DOHH2 (cell line): ENCODE measurements around the gene BNIP2.

ENCODE experiments used
- H3F3A ChIP-seq: fragments of 200-600 bp; sonication (generic), shearing (Covaris generic); 2 replicates; pipeline ENCODE4 v1.6.0; 2016; ENCODE audit warnings: antibody characterized with exemption, mild to moderate bottlenecking; ENCODE audit not compliant: control insufficient read depth, insufficient read depth
- H3K27ac ChIP-seq: fragments of 200-600 bp; sonication (generic); 2 replicates; pipeline ENCODE4 v1.5.1; 2014; ENCODE audit warnings: low read depth, mild to moderate bottlenecking, low read length, moderate library complexity
- H3K27me3 ChIP-seq: fragments of 200-600 bp; sonication (generic); 2 replicates; pipeline ENCODE4 v1.6.1; 2014; ENCODE audit warnings: mild to moderate bottlenecking, low read length, mixed read lengths; ENCODE audit not compliant: control insufficient read depth
- H3K36me3 ChIP-seq: fragments of 200-600 bp; sonication (generic); 2 replicates; pipeline ENCODE4 v1.6.1; 2014; ENCODE audit warnings: mild to moderate bottlenecking, low read length, moderate library complexity, mixed read lengths; ENCODE audit not compliant: control insufficient read depth
- H3K4me1 ChIP-seq: fragments of 200-600 bp; sonication (generic); 2 replicates; pipeline ENCODE4 v1.6.1; 2014; ENCODE audit warnings: mild to moderate bottlenecking, low read length, mixed read lengths; ENCODE audit not compliant: control insufficient read depth
- H3K4me2 ChIP-seq: fragments of 200-600 bp; sonication (generic); 2 replicates; pipeline ENCODE4 v1.6.0; 2014; ENCODE audit warnings: mild to moderate bottlenecking, low read length, moderate library complexity
- H3K4me3 ChIP-seq: fragments of 200-600 bp; sonication (generic); 2 replicates; pipeline ENCODE4 v1.5.1; 2014; ENCODE audit warnings: mild to moderate bottlenecking, low read length, mixed read lengths
- H3K79me2 ChIP-seq: fragments of 200-600 bp; sonication (generic); 2 replicates; pipeline ENCODE4 v1.6.1; 2014; ENCODE audit warnings: mild to moderate bottlenecking, low read length, mixed read lengths; ENCODE audit not compliant: control insufficient read depth
- H3K9me2 ChIP-seq: fragments of 200-600 bp; sonication (generic); replicated peaks from 2 replicates; pipeline ENCODE4 v1.6.1; 2014; ENCODE audit warnings: mild to moderate bottlenecking, low read length, mixed read lengths; ENCODE audit not compliant: control insufficient read depth
- H3K9me3 ChIP-seq: fragments of 200-600 bp; sonication (generic); 2 replicates; pipeline ENCODE4 v1.6.1; 2014; ENCODE audit warnings: antibody characterized with exemption, low read length, mixed read lengths; ENCODE audit not compliant: control insufficient read depth, insufficient read depth
- H4K20me1 ChIP-seq: fragments of 200-600 bp; sonication (generic); 2 replicates; pipeline ENCODE4 v1.6.0; 2014; ENCODE audit warnings: low read depth, mild to moderate bottlenecking, antibody characterized with exemption, low read length, moderate library complexity; ENCODE audit not compliant: control insufficient read depth, insufficient read depth
- EZH2phosphoT487 ChIP-seq: fragments of 200-600 bp; sonication (generic); IDR thresholded peaks from 2 replicates; pipeline ENCODE4 v1.6.1; 2017; ENCODE audit warnings: borderline replicate concordance, mild to moderate bottlenecking, antibody characterized with exemption, low read length, moderate library complexity, mixed read lengths
- TF ChIP-seq, protein P1 (sequence below): fragments of 200-600 bp; sonication (generic); IDR thresholded peaks from one replicate; pipeline ENCODE4 v1.5.1; 2014; ENCODE audit warnings: antibody characterized with exemption, mild to moderate bottlenecking, low read depth, low read length; ENCODE audit not compliant: poor library complexity, severe bottlenecking

Gene BNIP2

DNA sequence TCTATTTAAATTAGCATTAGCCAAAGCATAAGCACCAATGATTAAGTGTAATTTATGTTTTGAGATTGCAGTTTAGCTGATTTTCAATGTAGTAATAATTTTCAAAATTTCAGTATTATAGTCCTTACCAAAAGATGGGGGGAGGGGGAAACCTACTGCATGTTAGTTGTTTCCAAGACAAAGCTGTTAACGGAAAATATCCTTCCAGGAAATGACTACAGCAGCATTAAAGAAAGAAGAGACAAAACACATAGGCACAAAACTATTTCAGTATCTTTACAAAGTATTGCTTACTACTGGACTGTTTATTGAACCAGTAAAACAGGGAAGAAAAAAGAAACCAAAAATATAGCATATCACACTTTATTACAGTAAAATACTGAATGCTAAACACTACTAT, 10.5 kb downstream of the BNIP2 start:
- peaks cover 37% of the 10 kb centered on the region for H3K79me2 ChIP-seq
- no peak overlapping the region for H3K4me3 ChIP-seq
- peaks cover 6% of the 10 kb centered on the region; the same call in 1 of the 2 replicates for H4K20me1 ChIP-seq
- no peaks in the 10 kb centered on the region for H3K9me2 ChIP-seq
- H3K27me3 ChIP-seq, result no peaks in the 10 kb centered on the region
- H3K4me1 ChIP-seq, result no peaks in the 10 kb centered on the region
- TF ChIP-seq, protein P1, sequence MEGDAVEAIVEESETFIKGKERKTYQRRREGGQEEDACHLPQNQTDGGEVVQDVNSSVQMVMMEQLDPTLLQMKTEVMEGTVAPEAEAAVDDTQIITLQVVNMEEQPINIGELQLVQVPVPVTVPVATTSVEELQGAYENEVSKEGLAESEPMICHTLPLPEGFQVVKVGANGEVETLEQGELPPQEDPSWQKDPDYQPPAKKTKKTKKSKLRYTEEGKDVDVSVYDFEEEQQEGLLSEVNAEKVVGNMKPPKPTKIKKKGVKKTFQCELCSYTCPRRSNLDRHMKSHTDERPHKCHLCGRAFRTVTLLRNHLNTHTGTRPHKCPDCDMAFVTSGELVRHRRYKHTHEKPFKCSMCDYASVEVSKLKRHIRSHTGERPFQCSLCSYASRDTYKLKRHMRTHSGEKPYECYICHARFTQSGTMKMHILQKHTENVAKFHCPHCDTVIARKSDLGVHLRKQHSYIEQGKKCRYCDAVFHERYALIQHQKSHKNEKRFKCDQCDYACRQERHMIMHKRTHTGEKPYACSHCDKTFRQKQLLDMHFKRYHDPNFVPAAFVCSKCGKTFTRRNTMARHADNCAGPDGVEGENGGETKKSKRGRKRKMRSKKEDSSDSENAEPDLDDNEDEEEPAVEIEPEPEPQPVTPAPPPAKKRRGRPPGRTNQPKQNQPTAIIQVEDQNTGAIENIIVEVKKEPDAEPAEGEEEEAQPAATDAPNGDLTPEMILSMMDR, result no peak
- TF ChIP-seq EZH2phosphoT487, result no peak
- H3K27ac ChIP-seq, result no peak overlapping the region
- H3F3A ChIP-seq, result 0 out of 2 replicates have a peak, but pooled peaks cover 13% of the 10 kb centered on the region
- peaks cover 96% of the 10 kb centered on the region for H3K36me3 ChIP-seq
- no peak overlapping the region for H3K4me2 ChIP-seq
- H3K9me3 ChIP-seq, result no peaks in the 10 kb centered on the region

DNA sequence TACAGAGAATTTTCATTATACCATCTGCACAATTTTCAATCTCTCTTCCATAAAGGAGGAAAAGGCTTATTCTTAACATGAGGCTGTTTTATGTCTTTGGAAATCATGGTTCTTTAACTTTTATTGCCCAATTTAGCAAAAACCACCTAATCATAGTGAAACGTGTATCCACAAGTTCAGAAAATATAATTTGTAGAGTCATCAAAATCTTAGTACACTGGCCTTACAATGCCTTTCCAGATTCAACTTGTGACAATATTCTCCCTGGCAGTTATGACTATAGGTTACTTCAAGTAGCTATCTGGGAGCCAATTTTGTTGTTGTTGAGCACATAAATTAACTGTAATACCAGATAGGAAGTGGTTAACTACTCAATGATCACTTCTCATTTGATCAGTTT, 10.9 kb downstream of the BNIP2 start:
- Histone ChIP-seq H3K4me2 (no peak overlapping the region), H3K27ac (no peak overlapping the region), H3K4me1 (no peaks in the 10 kb centered on the region), H3K4me3 (no peak overlapping the region), H3K9me3 (no peaks in the 10 kb centered on the region), H3K36me3 (peaks cover 96% of the 10 kb centered on the region), H3K79me2 (peaks cover 33% of the 10 kb centered on the region), H3F3A (0 out of 2 replicates have a peak, but pooled peaks cover 13% of the 10 kb centered on the region), H3K9me2 (no peaks in the 10 kb centered on the region), H4K20me1 (peaks cover 4% of the 10 kb centered on the region; the same call in 1 of the 2 replicates), H3K27me3 (no peaks in the 10 kb centered on the region)
- TF ChIP-seq, protein P1, result no peak
- TF ChIP-seq EZH2phosphoT487, result no peak

DNA sequence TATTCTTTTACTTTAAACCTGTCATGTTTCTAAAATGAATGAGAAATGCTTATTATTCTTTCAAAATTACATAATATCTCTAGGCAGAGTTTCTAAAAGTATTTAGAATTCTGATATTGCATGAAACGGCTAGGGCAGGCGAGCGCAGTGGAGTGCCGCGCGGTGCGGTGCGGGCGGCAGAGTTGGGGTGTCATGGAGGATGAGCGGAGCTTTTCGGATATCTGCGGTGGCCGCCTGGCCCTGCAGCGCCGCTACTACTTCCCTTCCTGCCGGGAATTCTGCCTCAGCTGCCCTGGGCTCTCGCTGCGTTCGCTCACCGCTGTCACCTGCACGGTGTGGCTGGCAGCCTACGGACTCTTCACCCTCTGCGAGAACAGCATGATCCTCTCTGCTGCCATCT, 12.6 kb downstream of the BNIP2 start:
- H3K79me2 ChIP-seq, result peaks cover 17% of the 10 kb centered on the region
- H3K4me1 ChIP-seq, result no peaks in the 10 kb centered on the region
- H3K4me3 ChIP-seq, result no peak overlapping the region
- no peaks in the 10 kb centered on the region for H4K20me1 ChIP-seq
- no peaks in the 10 kb centered on the region for H3K9me2 ChIP-seq
- H3F3A ChIP-seq, result 0 out of 2 replicates have a peak, but pooled peaks cover 16% of the 10 kb centered on the region
- no peak for TF ChIP-seq EZH2phosphoT487
- TF ChIP-seq, protein P1, result no peak
- H3K36me3 ChIP-seq, result peaks cover 96% of the 10 kb centered on the region
- no peak overlapping the region for H3K4me2 ChIP-seq
- no peak overlapping the region for H3K27ac ChIP-seq
- no peaks in the 10 kb centered on the region for H3K27me3 ChIP-seq
- no peaks in the 10 kb centered on the region for H3K9me3 ChIP-seq
